Muscle layer of duodenum (tissue), 2 donors: ENCODE data around the gene PLCG2.

ENCODE experiments used
- H3K27ac ChIP-seq: one replicate; pipeline ENCODE4 v1.7.0; 2013; ENCODE audit warnings: mild to moderate bottlenecking, low read length
- H3K27me3 ChIP-seq: one replicate; pipeline ENCODE4 v1.7.0; 2013; ENCODE audit warnings: low read depth, mild to moderate bottlenecking, control low read depth, low read length
- H3K36me3 ChIP-seq, 2 donors: one replicate each; pipeline ENCODE4 v1.7.0; 2013; ENCODE audit warnings: low read length in 2 of 2, control low read depth in 1 of 2, mild to moderate bottlenecking in 1 of 2; ENCODE audit not compliant: insufficient read depth in 2 of 2, control insufficient read depth in 1 of 2
- H3K4me1 ChIP-seq, 2 donors: one replicate each; pipeline ENCODE4 v1.7.0; 2013; ENCODE audit warnings: low read length in 2 of 2, mild to moderate bottlenecking in 2 of 2, control low read depth in 1 of 2, moderate library complexity in 1 of 2; ENCODE audit not compliant: insufficient read depth in 2 of 2, control insufficient read depth in 1 of 2
- H3K4me3 ChIP-seq, 2 donors: one replicate each; pipeline ENCODE4 v1.7.0; 2013; ENCODE audit warnings: low read length in 2 of 2, low read depth in 1 of 2, mild to moderate bottlenecking in 1 of 2
- H3K9me3 ChIP-seq, 2 donors: one replicate each; pipeline ENCODE4 v1.7.0; 2013; ENCODE audit warnings: low read length in 2 of 2, control low read depth in 1 of 2, mild to moderate bottlenecking in 1 of 2; ENCODE audit not compliant: control insufficient read depth in 1 of 2
- donor health status: healthy.

PLCG2 gene

DNA sequence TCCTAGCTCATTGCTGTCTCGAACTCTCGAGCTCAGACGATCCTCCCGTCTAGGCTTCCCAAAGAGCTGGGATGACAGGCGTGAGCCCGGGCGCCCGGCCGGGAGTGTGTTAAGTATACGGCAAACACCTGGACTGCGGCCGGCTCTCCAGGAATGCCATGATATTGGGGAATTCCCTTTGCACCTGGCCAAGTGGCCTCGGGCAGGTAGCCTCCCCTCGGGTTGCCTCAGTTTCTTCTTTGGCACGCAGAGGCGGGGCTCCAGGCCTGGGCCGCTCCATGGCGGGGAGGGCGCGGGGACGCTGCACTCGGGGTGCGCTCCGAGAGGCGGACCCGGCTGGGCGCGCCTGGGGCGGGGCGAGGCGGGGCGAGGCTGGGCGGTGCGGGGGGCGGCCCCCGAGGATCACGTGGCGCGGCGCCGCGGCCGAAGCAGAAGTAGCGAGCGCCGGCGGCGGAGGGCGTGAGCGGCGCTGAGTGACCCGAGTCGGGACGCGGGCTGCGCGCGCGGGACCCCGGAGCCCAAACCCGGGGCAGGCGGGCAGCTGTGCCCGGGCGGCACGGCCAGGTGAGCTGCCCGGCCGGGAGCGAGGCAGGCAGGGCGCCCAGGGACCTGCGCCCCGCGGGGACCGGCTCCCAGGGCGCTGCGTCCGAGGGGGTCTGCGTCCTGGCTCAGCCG lies at the start of gene PLCG2:
PLCG2 (plus strand) TSS at position 431 of the 675 bp plus-strand sequence. CDS start 6,699 bp downstream, outside the sequence.
- no peaks in the 10 kb centered on the region for H3K9me3 ChIP-seq
- H3K36me3 ChIP-seq: no peaks in the 10 kb centered on the region
- no peak within 1 kb of the TSS for H3K27ac ChIP-seq
- peak within 1 kb of the TSS; percentile 61 to 73 for H3K4me3 ChIP-seq
- no peaks in the 10 kb centered on the region for H3K27me3 ChIP-seq
- peaks cover 0 to 5% of the 10 kb centered on the region in 2 donors for H3K4me1 ChIP-seq

DNA sequence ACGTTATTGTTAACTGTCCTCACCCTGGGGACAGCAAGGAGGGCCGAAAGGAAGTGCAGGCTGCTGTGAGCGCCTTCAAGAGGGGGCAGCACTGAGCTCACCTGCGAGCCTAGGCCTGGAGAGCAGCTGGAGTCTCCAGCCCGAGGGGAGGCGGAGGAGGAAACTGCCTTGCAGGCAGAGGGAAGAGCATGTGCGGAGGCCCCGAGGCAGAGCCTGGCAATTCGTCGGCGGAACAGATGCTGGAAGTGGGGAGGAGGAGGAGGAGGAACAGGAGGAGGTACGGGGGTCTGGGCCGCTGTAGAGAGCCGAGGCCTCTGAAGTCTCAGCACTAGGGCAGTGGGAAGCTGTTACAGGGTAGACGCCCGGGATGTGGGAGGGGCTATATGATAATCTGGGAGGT lies 49.6 kb upstream of the PLCG2 start:
- peaks cover 0 to 6% of the 10 kb centered on the region in 2 donors for H3K4me1 ChIP-seq
- no peaks in the 10 kb centered on the region for H3K27me3 ChIP-seq
- H3K9me3 ChIP-seq: no peaks in the 10 kb centered on the region
- H3K4me3 ChIP-seq: no peak overlapping the region
- H3K27ac ChIP-seq: no peak overlapping the region
- H3K36me3 ChIP-seq: no peaks in the 10 kb centered on the region

DNA sequence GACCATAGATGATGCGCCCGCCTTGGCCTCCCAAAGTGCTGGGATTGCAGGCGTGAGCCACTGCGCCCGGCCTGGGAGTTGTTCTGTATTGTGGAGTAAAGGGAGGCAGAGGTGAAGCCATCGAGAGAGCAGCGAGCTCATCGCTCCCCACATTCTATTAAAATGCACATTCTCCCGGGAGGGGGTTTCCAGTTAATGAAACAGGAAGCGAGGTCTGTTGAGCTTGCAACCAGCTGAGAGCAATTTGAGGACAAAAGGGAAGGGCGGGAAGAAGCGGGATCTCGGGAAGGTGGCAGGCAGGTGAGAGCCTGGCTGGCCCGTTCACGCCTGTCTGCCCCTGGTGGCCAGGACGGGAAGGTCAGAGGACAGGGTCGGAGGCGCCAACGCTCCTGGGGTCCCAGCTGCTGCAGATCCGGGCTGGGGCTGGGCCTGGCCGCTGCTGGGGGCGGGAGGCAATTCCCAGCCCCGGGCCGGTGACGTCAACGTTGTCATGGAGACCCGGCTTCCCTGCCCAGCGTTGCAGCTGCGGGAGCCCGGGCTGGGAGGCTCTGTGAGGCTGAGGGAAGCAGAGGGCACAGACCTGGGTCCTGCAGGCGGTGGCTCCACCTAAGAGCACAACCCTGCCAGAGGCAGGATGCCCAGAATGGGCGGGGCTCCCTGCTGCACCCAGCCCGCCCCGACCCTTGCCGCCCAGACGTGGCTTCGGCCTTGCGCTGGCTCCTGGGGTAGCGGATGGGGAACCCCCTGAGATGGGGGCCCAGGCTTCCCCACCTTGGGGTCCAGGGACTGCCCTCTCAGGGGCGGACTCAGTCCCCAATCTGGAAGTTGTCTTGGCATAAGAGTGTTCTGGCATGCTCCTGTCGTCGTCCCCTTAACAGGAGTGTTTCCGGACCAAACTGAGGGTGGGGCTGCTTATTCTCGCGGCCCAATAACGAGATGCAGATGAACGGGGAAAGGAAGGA lies 48.7 kb upstream of the PLCG2 start:
- Histone ChIP-seq H3K9me3 (no peaks in the 10 kb centered on the region), H3K27me3 (no peaks in the 10 kb centered on the region), H3K4me1 (peaks cover 0 to 6% of the 10 kb centered on the region in 2 donors), H3K36me3 (no peaks in the 10 kb centered on the region), H3K27ac (no peak overlapping the region), H3K4me3 (peak overlapping the region; percentile 55 to 60)

DNA sequence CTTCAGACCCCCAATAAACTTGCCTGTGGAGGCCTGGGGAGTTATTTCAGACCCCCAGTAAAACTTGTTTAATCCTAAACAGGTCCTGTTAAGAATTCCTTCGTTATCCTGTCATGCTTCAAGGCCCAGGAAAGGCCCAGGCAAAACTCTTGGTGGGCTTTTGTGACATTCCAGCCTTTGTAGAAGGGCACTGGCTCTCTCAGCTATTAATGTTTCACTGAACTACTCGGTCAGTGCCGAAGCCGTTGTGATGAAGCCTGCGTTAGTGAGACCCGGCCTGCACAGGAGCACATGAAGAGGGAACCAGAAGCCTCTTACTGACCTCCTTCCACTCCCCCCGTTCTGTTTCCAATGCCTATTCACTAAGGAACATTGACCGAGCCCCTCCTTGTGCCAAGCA lies 47.4 kb upstream of the PLCG2 start:
- Histone ChIP-seq H3K9me3 (no peaks in the 10 kb centered on the region), H3K4me1 (peaks cover 0 to 6% of the 10 kb centered on the region in 2 donors), H3K27me3 (no peaks in the 10 kb centered on the region), H3K4me3 (no peak overlapping the region), H3K27ac (no peak overlapping the region), H3K36me3 (no peaks in the 10 kb centered on the region)

DNA sequence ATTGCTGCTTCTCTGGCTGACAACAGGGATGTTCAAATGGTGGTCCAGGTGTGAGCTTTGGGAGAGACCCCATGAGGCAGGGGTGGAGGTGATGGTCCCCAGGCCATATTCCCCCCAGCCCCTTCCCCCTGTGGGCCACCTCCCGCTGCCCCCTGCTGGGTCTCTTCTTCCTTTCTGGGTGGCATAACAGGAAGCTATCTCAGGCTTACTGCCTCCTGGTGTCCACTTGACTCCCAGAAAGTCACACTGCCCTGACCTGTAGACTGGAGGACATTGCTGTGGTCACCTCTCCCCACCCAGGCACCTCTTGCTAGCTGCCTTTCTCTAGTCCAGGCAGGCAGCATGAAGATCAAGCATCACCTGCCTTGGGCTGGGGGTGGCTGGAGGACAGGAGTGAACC lies 46.4 kb upstream of the PLCG2 start:
- peaks cover 0 to 6% of the 10 kb centered on the region in 2 donors for H3K4me1 ChIP-seq
- no peaks in the 10 kb centered on the region for H3K9me3 ChIP-seq
- H3K27me3 ChIP-seq: no peaks in the 10 kb centered on the region
- no peak overlapping the region for H3K27ac ChIP-seq
- no peak overlapping the region for H3K4me3 ChIP-seq
- no peaks in the 10 kb centered on the region for H3K36me3 ChIP-seq

GRCh38 chr16:81733295-81733694 lies 45.8 kb upstream of the PLCG2 start:
- Histone ChIP-seq H3K4me3 (no peak overlapping the region), H3K36me3 (no peaks in the 10 kb centered on the region), H3K27ac (no peak overlapping the region), H3K27me3 (no peaks in the 10 kb centered on the region), H3K4me1 (peaks cover 0 to 12% of the 10 kb centered on the region in 2 donors), H3K9me3 (no peaks in the 10 kb centered on the region)

- H3K27ac ChIP-seq: no peak overlapping the region
These were observed 44.3 kb upstream of the PLCG2 start for GRCh38 chr16:81734632-81735434.

DNA sequence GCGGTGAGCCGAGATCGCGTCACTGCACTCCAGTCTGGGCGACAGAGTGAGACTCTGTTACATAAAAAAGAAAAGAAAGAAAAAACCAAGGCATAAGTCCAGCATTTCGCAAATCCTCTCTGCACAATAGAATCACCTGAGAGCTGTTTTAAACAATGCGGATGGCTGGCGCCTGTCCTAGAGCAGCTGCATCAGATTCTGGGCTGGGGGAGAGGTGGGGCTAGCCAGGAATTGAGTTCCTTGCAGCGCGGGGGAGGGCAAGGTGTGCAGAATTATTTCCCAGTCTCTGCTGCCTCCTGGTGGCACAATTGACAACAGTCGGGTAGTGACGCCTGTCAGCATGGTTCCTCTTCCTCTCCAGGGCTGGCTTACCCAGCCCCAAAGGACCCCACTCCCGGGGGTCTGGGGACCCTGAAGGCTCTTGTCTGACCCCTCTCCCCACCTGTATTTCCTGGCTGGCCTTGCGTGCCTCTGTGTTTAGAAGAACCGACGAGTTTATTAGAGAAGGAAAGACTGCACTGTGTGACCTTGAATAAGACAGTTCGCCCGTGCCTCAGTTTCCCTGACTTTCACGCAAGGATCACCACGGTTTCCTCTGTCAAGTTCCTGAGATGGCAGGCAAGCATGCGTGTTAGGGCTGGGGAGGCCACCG lies 41.1 kb upstream of the PLCG2 start:
- Histone ChIP-seq H3K27ac (peak overlapping the region; percentile 9), H3K27me3 (no peaks in the 10 kb centered on the region), H3K4me3 (peak overlapping the region; percentile 47 to 52), H3K9me3 (no peaks in the 10 kb centered on the region), H3K4me1 (peaks cover 0 to 8% of the 10 kb centered on the region in 2 donors), H3K36me3 (no peaks in the 10 kb centered on the region)

More at GRCh38 chr16:81734632-81735434, 44.3 kb upstream of the PLCG2 start:
- Histone ChIP-seq H3K27me3 (no peaks in the 10 kb centered on the region), H3K36me3 (no peaks in the 10 kb centered on the region), H3K4me1 (peaks cover 0 to 14% of the 10 kb centered on the region in 2 donors), H3K9me3 (no peaks in the 10 kb centered on the region), H3K4me3 (no peak overlapping the region)

- peaks cover 0 to 8% of the 10 kb centered on the region in 2 donors for H3K4me1 ChIP-seq
These were observed 40.2 kb upstream of the PLCG2 start for GRCh38 chr16:81738783-81739496.

DNA sequence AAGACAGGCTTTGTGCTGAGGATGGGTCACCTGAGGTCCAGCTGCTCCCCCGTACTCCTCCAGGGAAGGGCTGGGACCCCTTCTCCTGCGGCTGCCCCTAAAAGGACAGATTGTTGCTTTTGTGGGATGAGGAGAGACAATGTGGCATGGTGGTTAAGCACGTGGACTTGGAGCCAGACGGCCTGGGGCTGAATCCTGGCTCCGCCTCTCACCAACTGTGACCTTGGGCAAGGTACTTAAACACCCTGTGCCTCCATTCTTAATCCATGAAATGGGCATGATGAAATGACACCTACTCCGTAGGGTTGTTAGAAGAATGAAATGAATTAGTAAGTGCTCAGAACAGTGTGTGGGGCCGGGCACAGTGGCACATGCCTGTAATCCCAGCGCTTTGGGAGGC lies 39.6 kb upstream of the PLCG2 start:
- Histone ChIP-seq H3K27me3 (no peaks in the 10 kb centered on the region), H3K4me1 (peaks cover 0 to 8% of the 10 kb centered on the region in 2 donors), H3K4me3 (no peak overlapping the region), H3K36me3 (no peaks in the 10 kb centered on the region), H3K27ac (no peak overlapping the region), H3K9me3 (no peaks in the 10 kb centered on the region)

More at GRCh38 chr16:81738783-81739496, 40.2 kb upstream of the PLCG2 start:
- no peak overlapping the region for H3K4me3 ChIP-seq
- no peaks in the 10 kb centered on the region for H3K36me3 ChIP-seq
- H3K9me3 ChIP-seq: no peaks in the 10 kb centered on the region
- H3K27me3 ChIP-seq: no peaks in the 10 kb centered on the region
- H3K27ac ChIP-seq: no peak overlapping the region
